Raji (cell line): Measurements from ENCODE around the gene CTSW.
A peak's percentile ranks its signal among the peaks of the same experiment; 100 is the strongest.

ENCODE experiments used
- POLR2A ChIP-seq: IDR thresholded peaks from 2 replicates; pipeline ENCODE4 v1.6.1; 2011; ENCODE audit warnings: low read depth, low read length, control low read depth; ENCODE audit not compliant: insufficient read depth

Gene CTSW

DNA sequence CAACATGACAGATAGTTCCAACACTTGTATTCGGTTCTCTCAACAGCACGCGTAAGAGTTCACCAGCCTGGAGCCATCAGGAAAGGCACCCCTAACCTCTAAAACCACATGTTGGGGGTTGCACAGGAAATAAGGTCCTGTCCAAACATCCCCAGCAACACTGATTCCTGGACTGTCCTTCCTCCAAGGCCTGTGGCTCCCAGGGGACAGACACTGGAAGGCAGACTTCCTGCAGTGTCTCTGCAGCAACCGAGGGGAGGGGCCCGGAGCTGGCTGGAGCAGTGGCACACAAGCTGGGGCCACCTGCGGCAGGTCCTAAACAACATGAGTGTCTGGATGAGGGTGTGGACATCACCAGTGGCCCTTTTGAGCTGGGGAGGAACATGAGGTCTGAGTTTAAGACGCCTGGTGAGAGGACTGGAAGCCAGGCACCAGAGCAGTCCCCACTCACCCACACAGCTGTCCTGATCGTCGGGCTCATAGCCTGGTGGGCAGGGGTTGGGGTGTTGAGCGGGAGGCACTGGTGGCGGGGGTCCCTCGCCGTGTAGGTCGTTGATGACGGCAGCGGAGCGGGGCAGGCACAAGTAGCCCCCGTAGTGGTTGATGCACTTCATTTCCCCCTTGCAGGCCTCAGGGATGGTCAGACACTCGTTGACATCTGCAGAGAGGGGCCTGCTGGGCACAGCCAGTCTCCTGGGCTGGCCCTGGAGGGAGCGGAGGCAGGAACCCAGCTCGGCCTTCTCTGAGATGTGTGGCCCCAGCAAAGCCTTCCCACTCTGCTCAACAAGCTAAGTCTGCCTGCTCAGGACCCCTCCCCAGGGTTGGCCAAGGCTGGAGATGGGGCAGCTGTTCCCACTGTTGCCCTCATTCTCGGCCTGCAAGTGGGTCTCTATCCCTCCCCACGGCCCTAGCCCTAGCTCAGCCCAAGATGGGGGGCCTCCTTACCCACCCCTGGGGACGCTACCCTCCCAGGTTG is 8.6 kb upstream of the CTSW start:
- TF ChIP-seq POLR2A = no peak

- no peak for TF ChIP-seq POLR2A
Measured at GRCh38 chr11:65871811-65872548, 7.7 kb upstream of the CTSW start.

DNA sequence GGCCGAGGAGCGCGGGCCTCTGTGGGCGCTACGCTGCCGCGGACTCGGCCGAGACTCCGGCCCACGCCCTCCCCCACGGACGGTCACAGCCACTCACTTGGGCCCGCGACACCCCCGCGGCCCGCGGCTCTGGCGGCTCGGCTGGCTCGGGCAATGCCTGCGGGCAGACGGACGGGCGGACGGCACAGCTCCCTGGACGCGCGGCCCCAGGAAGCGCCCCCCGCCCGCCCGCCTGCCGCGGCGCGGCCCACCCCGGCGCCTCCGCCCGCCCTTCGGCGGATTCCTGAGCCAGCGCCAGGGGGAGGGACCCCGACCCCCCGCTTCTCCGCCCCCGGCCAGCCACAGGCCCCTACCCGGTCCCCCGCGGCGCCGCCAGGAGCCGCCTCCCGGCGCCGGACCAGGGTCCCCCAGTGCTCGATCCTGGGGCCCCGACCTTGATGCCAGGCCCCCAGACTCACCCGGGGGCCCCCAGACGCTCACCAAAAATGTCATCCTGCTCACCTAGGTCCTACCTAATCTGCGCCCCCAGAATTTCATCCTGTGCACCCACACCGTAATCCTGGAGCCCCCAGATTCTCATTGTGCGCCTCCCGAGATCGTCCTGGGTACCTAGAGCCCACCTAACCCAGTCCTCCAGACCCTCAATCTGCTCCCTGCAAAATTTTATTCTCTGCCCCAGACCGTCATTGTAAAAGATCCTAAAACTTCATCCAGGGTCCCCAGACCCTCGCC is 6.9 kb upstream of the CTSW start, which contains the start of gene EFEMP2:
EFEMP2 (minus strand) TSS at position 215 of the 732 bp plus-strand sequence. CDS start 446 bp downstream, outside the sequence.
- no peak for TF ChIP-seq POLR2A

DNA sequence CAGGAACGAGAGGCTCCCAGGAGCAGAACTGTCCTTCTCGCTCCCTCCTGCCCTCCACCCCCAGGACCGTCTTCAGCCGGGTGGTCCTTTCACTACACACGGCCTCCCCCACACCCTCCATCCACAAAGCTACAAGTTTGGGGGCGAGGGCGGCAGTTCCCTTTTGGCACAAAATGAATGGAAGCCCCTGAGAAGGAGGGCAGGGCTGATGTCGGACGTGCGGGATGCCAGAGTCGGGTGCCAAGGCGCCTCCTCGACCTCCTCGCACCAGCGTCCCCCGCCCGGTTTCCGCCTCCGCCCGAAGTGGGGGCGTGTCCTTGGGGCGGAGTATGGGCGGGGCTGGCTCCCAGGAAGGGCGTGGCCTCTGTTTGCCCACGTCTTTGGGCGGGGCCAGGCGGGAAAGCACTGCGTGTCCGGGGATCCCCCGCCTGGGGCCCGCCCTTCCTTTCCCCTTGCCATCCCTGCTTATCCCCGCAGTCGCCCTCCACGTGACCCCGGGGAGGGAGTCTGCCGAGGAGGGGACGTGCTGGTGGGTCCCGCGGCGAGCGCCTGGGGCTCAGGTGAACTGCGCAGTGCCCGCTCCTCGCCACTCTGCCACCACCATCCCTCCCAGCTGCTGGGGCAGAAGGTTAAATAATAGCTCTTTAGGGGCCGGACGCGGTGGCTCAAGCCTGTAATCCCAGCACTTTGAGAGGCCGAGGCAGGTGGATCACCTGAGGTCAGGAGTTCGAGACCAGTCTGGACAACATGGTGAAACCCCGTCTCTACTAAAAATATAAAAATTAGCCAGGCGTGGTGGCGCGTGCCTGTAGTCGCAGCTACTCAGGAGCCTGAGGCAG is 6.1 kb upstream of the CTSW start:
- TF ChIP-seq POLR2A = peak; percentile 96

- TF ChIP-seq POLR2A = no peak
Measured at GRCh38 chr11:65880027-65880426, 390 bp downstream of the CTSW start.

DNA sequence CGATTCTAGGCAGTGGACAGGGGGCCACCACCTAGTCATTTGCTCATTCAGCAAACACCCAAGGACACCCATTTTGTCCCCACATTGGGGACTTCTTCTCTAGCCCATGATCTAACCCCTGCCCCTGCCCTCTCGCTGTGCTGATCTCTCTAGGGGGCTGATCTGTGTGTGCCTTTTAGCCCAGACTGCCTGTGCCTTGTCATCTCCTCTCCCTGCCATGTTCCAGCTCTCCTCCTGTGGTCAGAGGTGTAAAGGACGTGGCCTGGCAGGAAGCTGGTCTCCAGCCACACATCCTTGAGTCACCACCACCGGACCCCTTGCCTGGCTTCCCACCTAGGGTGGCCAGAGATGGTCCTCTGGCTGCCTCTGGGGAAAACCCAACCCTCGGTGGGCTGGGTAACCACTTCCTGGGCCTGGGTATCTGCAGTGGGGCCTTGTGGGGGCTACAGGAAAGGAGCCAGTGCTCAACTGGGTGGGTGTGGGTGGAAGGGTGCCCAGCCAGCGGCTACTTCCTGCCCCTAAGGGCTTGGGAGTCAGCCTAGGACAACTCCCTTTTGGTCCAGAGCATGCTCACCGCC is 1.3 kb downstream of the CTSW start:
- peak; percentile 9; the same call in 1 of the 2 replicates for TF ChIP-seq POLR2A

GRCh38 chr11:65882120-65883057 is 2.8 kb downstream of the CTSW start:
- no peak for TF ChIP-seq POLR2A

DNA sequence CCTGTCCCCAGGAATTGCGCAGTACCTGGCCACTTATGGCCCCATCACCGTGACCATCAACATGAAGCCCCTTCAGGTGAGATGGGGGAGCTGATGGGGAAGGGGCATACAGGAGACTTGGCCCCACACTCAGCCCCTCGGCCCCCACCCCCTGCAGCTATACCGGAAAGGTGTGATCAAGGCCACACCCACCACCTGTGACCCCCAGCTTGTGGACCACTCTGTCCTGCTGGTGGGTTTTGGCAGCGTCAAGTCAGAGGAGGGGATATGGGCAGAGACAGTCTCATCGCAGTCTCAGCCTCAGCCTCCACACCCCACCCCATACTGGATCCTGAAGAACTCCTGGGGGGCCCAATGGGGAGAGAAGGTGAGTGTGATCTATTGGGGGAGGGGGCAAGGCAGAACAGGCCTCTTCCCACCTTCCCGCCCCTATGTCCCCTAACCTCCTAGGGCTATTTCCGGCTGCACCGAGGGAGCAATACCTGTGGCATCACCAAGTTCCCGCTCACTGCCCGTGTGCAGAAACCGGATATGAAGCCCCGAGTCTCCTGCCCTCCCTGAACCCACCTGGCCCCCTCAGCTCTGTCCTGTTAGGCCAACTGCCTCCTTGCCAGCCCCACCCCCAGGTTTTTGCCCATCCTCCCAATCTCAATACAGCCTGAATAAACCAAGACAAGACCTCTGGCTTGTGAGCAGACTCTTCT is 3.6 kb downstream of the CTSW start:
- TF ChIP-seq POLR2A = no peak

- no peak for TF ChIP-seq POLR2A
Measured at GRCh38 chr11:65883786-65884715, 4.4 kb downstream of the CTSW start.

GRCh38 chr11:65884716-65885092 is 5.1 kb downstream of the CTSW start:
- TF ChIP-seq POLR2A = peak; percentile 19; the same call in 1 of the 2 replicates

DNA sequence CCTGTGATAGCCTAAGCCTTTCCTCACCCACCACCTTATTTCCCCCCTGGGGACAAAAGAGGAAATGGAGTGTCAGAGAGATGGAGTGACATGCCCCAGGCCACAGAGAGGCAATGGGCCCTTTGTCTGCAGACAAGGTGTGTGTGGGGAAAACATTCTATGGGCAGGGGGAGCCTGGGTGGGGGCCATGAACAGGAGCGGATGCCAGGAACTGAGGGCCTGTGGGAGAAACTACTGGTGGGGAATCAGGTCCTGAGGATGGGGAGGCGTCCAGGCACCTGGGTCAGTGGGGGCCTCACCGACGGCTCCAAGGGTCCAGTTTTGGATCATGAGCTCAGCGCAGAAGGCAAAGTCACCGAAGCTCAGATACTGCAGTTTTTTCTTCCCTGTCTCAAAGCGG is 5.6 kb downstream of the CTSW start:
- no peak for TF ChIP-seq POLR2A
